ENCODE data around the gene IDH3G. TPM values are rescaled to one million over a fixed set of nuclear protein-coding genes. Genes with fewer than 3 reads are reported as not detected.

IDH3G gene
- total RNA-seq, 4 donors from 2014 or later = 48.4 to 88.5 (median 67.2) TPM

- intact Hi-C loops (cut with DNase I; ENCODE audit: low total_unique reads) = no loop called here
- no peak for TF ChIP-seq POLR2A (IDR thresholded peaks at IDR 0.05)
- TF ChIP-seq, protein P1, sequence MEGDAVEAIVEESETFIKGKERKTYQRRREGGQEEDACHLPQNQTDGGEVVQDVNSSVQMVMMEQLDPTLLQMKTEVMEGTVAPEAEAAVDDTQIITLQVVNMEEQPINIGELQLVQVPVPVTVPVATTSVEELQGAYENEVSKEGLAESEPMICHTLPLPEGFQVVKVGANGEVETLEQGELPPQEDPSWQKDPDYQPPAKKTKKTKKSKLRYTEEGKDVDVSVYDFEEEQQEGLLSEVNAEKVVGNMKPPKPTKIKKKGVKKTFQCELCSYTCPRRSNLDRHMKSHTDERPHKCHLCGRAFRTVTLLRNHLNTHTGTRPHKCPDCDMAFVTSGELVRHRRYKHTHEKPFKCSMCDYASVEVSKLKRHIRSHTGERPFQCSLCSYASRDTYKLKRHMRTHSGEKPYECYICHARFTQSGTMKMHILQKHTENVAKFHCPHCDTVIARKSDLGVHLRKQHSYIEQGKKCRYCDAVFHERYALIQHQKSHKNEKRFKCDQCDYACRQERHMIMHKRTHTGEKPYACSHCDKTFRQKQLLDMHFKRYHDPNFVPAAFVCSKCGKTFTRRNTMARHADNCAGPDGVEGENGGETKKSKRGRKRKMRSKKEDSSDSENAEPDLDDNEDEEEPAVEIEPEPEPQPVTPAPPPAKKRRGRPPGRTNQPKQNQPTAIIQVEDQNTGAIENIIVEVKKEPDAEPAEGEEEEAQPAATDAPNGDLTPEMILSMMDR (IDR thresholded peaks at IDR 0.05) = no peak
- H3K27ac ChIP-seq = peak overlapping the region; percentile 3 to 69
- H3K27me3 ChIP-seq = no peaks in the 10 kb centered on the region
- peaks cover 0 to 3% of the 10 kb centered on the region in 2 donors for H3K4me1 ChIP-seq
- H3K36me3 ChIP-seq = no peaks in the 10 kb centered on the region
- H3K4me3 ChIP-seq = no peak overlapping the region
- H3K9me3 ChIP-seq = no peaks in the 10 kb centered on the region
- DNase-seq = no peak
Measured at GRCh38 chrX:153781428-153782047, 12.6 kb downstream of the IDH3G start.

DNA sequence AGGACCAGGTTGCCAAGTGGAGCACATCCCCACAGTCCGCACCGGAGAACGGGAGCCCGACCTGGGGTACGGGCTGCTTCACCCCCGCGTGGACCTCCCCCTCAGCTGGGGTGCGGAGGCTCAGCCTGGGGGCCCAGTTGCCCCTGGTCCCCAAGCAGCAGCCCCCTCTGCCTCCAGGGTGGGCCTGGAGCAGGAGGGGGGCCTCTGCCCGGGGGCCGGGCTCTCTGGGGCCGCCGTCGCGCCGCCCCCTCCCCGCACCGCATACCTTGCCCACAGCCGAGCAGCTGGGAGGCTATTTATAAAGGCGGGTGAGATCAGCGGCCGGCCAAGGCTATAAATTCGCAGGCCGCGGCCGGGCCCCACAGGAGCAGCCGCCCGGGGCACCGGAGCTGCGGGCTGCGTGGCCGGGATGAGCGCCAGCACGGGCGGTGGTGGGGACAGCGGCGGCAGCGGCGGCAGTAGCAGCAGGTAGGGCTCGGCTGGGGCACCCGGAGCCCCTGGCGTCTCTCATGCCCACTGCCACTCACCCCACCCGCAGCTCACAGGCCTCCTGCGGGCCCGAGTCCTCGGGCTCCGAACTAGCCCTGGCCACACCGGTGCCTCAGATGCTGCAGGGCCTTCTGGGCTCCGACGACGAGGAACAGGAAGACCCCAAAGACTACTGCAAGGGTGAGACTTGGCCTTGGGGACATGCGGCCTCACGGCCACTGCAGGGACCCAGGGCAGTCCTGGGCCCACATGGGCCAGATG lies 13.3 kb downstream of the IDH3G start, which contains the start of gene SRPK3:
Gene SRPK3 (plus strand): TSS at position 364 of the 750 bp plus-strand sequence. CDS start 46 bp downstream, at position 410.
- intact Hi-C loops (cut with DNase I; ENCODE audit: low total_unique reads) = no loop called here
- H3K36me3 ChIP-seq = no peaks in the 10 kb centered on the region
- no peaks in the 10 kb centered on the region for H3K9me3 ChIP-seq
- H3K27ac ChIP-seq = peak within 1 kb of the TSS; percentile 33 to 69
- H3K4me3 ChIP-seq = peak within 1 kb of the TSS in 1 of 2 donors; percentile 21
- DNase-seq = peak in 1 of 2 donors; percentile 39
- peaks cover 0 to 3% of the 10 kb centered on the region in 2 donors for H3K4me1 ChIP-seq
- TF ChIP-seq, protein P1 (IDR thresholded peaks at IDR 0.05) = no peak
- TF ChIP-seq POLR2A (IDR thresholded peaks at IDR 0.05) = no peak
- no peaks in the 10 kb centered on the region for H3K27me3 ChIP-seq

- no peak for DNase-seq
- no peak overlapping the region for H3K4me3 ChIP-seq
- H3K27me3 ChIP-seq = no peaks in the 10 kb centered on the region
- H3K4me1 ChIP-seq = peaks cover 0 to 3% of the 10 kb centered on the region in 2 donors
- no peaks in the 10 kb centered on the region for H3K36me3 ChIP-seq
- no peak for TF ChIP-seq POLR2A (IDR thresholded peaks at IDR 0.05)
- TF ChIP-seq, protein P1 (IDR thresholded peaks at IDR 0.05) = no peak
- intact Hi-C loops (cut with DNase I; ENCODE audit: low total_unique reads) = no loop called here
- peak overlapping the region; percentile 33 to 69 for H3K27ac ChIP-seq
- no peaks in the 10 kb centered on the region for H3K9me3 ChIP-seq
Measured at GRCh38 chrX:153779891-153780677, 14.1 kb downstream of the IDH3G start.

GRCh38 chrX:153778684-153779101 lies 15.5 kb downstream of the IDH3G start:
- intact Hi-C loops (cut with DNase I; ENCODE audit: low total_unique reads) = no loop called here
- DNase-seq = no peak
- TF ChIP-seq POLR2A (IDR thresholded peaks at IDR 0.05) = no peak
- TF ChIP-seq, protein P1 (IDR thresholded peaks at IDR 0.05) = no peak
- H3K9me3 ChIP-seq = no peaks in the 10 kb centered on the region
- H3K36me3 ChIP-seq = no peaks in the 10 kb centered on the region
- H3K27ac ChIP-seq = no peak overlapping the region
- no peak overlapping the region for H3K4me3 ChIP-seq
- no peaks in the 10 kb centered on the region for H3K27me3 ChIP-seq
- H3K4me1 ChIP-seq = peaks cover 0 to 3% of the 10 kb centered on the region in 2 donors

All from uterus (tissue), 4 donors.